ENCODE data around the gene METTL1.

Gene METTL1

GRCh38 chr12:57735198-57735855, 36.6 kb downstream of the METTL1 start:
- no peak for TF ChIP-seq CTCF (IDR thresholded peaks at IDR 0.05; ENCODE audit: low read depth, low read length)
- H3K4me3 ChIP-seq (ENCODE audit: low read depth, low read length) = no peak overlapping the region

GRCh38 chr12:57734591-57734990, 37.3 kb downstream of the METTL1 start:
- no peak overlapping the region for H3K4me3 ChIP-seq (ENCODE audit: low read depth, low read length)
- no peak for TF ChIP-seq CTCF (IDR thresholded peaks at IDR 0.05; ENCODE audit: low read depth, low read length)

- no peak for TF ChIP-seq CTCF (IDR thresholded peaks at IDR 0.05; ENCODE audit: low read depth, low read length)
- H3K4me3 ChIP-seq (ENCODE audit: low read depth, low read length) = no peak overlapping the region
These were observed 38.0 kb downstream of the METTL1 start for GRCh38 chr12:57733928-57734327.

- no peak for TF ChIP-seq CTCF (IDR thresholded peaks at IDR 0.05; ENCODE audit: low read depth, low read length)
- H3K4me3 ChIP-seq (ENCODE audit: low read depth, low read length) = no peak overlapping the region
These were observed 38.9 kb downstream of the METTL1 start for GRCh38 chr12:57732726-57733593.

GRCh38 chr12:57732270-57732669, 39.6 kb downstream of the METTL1 start:
- TF ChIP-seq CTCF (IDR thresholded peaks at IDR 0.05; ENCODE audit: low read depth, low read length) = no peak
- no peak overlapping the region for H3K4me3 ChIP-seq (ENCODE audit: low read depth, low read length)

- H3K4me3 ChIP-seq (ENCODE audit: low read depth, low read length) = no peak overlapping the region
- TF ChIP-seq CTCF (IDR thresholded peaks at IDR 0.05; ENCODE audit: low read depth, low read length) = no peak
These were observed 40.4 kb downstream of the METTL1 start for GRCh38 chr12:57731411-57732080.

Measured in WI38 (cell line).